GM12878 (cell line): Measurements from ENCODE around the gene GRIK2. TPM values are rescaled to one million over a fixed set of nuclear protein-coding genes. Genes with fewer than 3 reads are reported as not detected.

ENCODE experiments used
- ATAC-seq: fragments of 200-7000 bp; cut with Tn5 transposase; 3 replicates; pipeline ENCODE4 v1.9.1; 2020; ENCODE audit warnings: mild to moderate bottlenecking, moderate library complexity
- BruUV-seq: library from RNA; stranded (reverse); fragments of 400-500 nt; replicated peaks from 2 replicates; lab custom pipeline; 2021; lab: Mats Ljungman, UMichigan
- CTCF ChIA-PET: fragments of 300-600 bp; sonication (Branson Sonifier 250); formaldehyde crosslinking; extraction: SDS; loops from one replicate; lab custom pipeline; 2021; ENCODE audit warnings: inconsistent platforms; lab: Yijun Ruan, JAX
- POLR2A ChIA-PET: fragments of 350-600 bp; formaldehyde crosslinking; extraction: SDS; loops from one replicate; lab custom pipeline; 2021; ENCODE audit warnings: inconsistent platforms; lab: Charles Lee
- RAD21 ChIA-PET: fragments of 300-600 bp; sonication (Branson Sonifier 250); formaldehyde crosslinking; loops from one replicate; lab custom pipeline; 2023; ENCODE audit warnings: antibody characterized with exemption; ENCODE audit not compliant: unreplicated experiment; lab: Charles Lee
- SMC1A ChIA-PET: fragments of 300-600 bp; sonication (Branson Sonifier 250); formaldehyde crosslinking; loops from one replicate; lab custom pipeline; 2023; ENCODE audit not compliant: unreplicated experiment, uncharacterized antibody; lab: Charles Lee
- DNase-seq: peaks from one replicate; pipeline ENCODE4 v3.0.0-alpha.2; 2011; ENCODE audit warnings: low read depth, low spot score
- FAIRE-seq: peaks from 3 replicates; lab custom pipeline; 2011; peaks lifted over from hg19 to GRCh38; lab: Jason Lieb, UNC
- H2AFZ ChIP-seq: 2 replicates; pipeline ENCODE4 v1.6.0; 2011; ENCODE audit warnings: low read depth, low read length, control low read depth; ENCODE audit not compliant: control insufficient read depth
- H3K27ac ChIP-seq: 2 replicates; pipeline ENCODE4 v1.5.1; 2011; ENCODE audit warnings: control low read depth; ENCODE audit not compliant: control insufficient read depth, insufficient read depth
- H3K27me3 ChIP-seq, 2 experiments: replicated peaks in 1 of 2; 2 replicates each; pipeline versions ENCODE4 v1.6.0 to v1.6.1; 2011; ENCODE audit warnings: low read length in 1 of 2; ENCODE audit not compliant: control insufficient read depth in 2 of 2, insufficient read depth in 2 of 2
- H3K36me3 ChIP-seq, 2 experiments: 2 replicates each; pipeline ENCODE4 v1.5.1; 2011; ENCODE audit warnings: low read length in 1 of 2; ENCODE audit not compliant: control insufficient read depth in 2 of 2, insufficient read depth in 2 of 2
- H3K4me1 ChIP-seq: 2 replicates; pipeline ENCODE4 v1.6.1; 2011; ENCODE audit warnings: mild to moderate bottlenecking, low read length, moderate library complexity, mixed read lengths; ENCODE audit not compliant: control insufficient read depth, insufficient read depth
- H3K4me2 ChIP-seq: 2 replicates; pipeline ENCODE4 v1.6.0; 2011; ENCODE audit warnings: control low read depth; ENCODE audit not compliant: control insufficient read depth, insufficient read depth
- H3K4me3 ChIP-seq: fragments of 200-600 bp; sonication (generic); 2 replicates; pipeline ENCODE4 v1.5.1; 2016
- H3K79me2 ChIP-seq: 2 replicates; pipeline ENCODE4 v1.6.0; 2011; ENCODE audit warnings: low read length; ENCODE audit not compliant: control insufficient read depth, insufficient read depth
- H3K9ac ChIP-seq: 2 replicates; pipeline ENCODE4 v1.8.0; 2011; ENCODE audit warnings: low read length, control low read depth, mixed read lengths; ENCODE audit not compliant: control insufficient read depth, insufficient read depth
- H3K9me3 ChIP-seq: replicated peaks from 3 replicates; pipeline ENCODE4 v1.5.1; 2011; ENCODE audit warnings: mild to moderate bottlenecking, low read length; ENCODE audit not compliant: control insufficient read depth, insufficient read depth
- H4K20me1 ChIP-seq: 2 replicates; pipeline ENCODE4 v1.6.0; 2011; ENCODE audit not compliant: control insufficient read depth, insufficient read depth
- ATF7 ChIP-seq: fragments of 450-650 bp; IDR thresholded peaks from 2 replicates; pipeline ENCODE4 v1.6.1; 2016; ENCODE audit warnings: low read depth, mild to moderate bottlenecking
- FOS ChIP-seq: IDR thresholded peaks from 3 replicates; pipeline ENCODE4 v1.6.1; 2011; ENCODE audit warnings: borderline replicate concordance; ENCODE audit not compliant: insufficient read length; ENCODE audit errors: extremely low read depth
- FOXM1 ChIP-seq: IDR thresholded peaks from 2 replicates; pipeline ENCODE4 v1.6.1; 2012; ENCODE audit warnings: low read depth, mild to moderate bottlenecking, inconsistent platforms, low read length, moderate library complexity
- MTA2 ChIP-seq: fragments of 450-650 bp; IDR thresholded peaks from 2 replicates; pipeline ENCODE4 v1.6.1; 2016; ENCODE audit warnings: low read depth, mild to moderate bottlenecking, moderate library complexity
- NFIC ChIP-seq: IDR thresholded peaks from 2 replicates; pipeline ENCODE4 v1.6.1; 2012; ENCODE audit warnings: low read depth, mild to moderate bottlenecking, inconsistent platforms, low read length, moderate library complexity
- PML ChIP-seq: IDR thresholded peaks from 2 replicates; pipeline ENCODE4 v1.6.1; 2012; ENCODE audit warnings: low read length, inconsistent platforms
- TARDBP ChIP-seq: IDR thresholded peaks from 2 replicates; pipeline ENCODE4 v1.6.1; 2016; ENCODE audit warnings: borderline replicate concordance
- ZBTB11 ChIP-seq: fragments of 450-650 bp; formaldehyde crosslinking; IDR thresholded peaks from 2 replicates; pipeline ENCODE4 v1.5.0; 2022; ENCODE audit warnings: mild to moderate bottlenecking, missing genetic modification characterization
- WGBS: methylation state at CpG from one replicate; pipeline ENCODE4 v1.1.6; 2016; ENCODE audit warnings: low lambda C conversion rate; ENCODE audit not compliant: insufficient replicate concordance, insufficient coverage; ENCODE audit errors: missing lambda C conversion rate; 5-methylcytosine and 5-hydroxymethylcytosine counted together
- in situ Hi-C: fragments of 300-500 bp; cut with MboI; formaldehyde crosslinking; loops from 9 replicates; pipeline ENCODE4 v1.14.3; 2018; ENCODE audit warnings: mixed read lengths
- intact Hi-C: fragments of 100-400 bp; cut with micrococcal nuclease; formaldehyde crosslinking; loops from one replicate; pipeline ENCODE4 v1.14.2; 2022; ENCODE audit not compliant: unreplicated experiment
- polyA plus RNA-seq, 11 experiments: library from polyadenylated mRNA; depleted of rRNA in 4 of 11; unstranded in 6 of 11; stranded (reverse) in 5 of 11; fragments of >200 nt; fragmentation: Nextera tagmentation in 4 of 11; fragmentation: Illumina TruSeq in 1 of 11; extraction: Ambion mirVana in 4 of 11; extraction: Trizol in 1 of 11; gene quantifications; 1 replicate in 1 of 11; 2 replicates in 10 of 11; pipeline versions ENCODE4 v1.2.1 to v1.2.3, GENCODE V29; 2011 to 2016; ENCODE audit warnings: inconsistent platforms in 2 of 11, missing spikeins in 2 of 11, low read depth in 1 of 11
- total RNA-seq, 4 experiments: library from RNA; depleted of rRNA in 3 of 4; stranded (reverse); fragments of >200 nt in 3 of 4; fragmentation: Illumina TruSeq in 1 of 4; extraction: Trizol in 1 of 4; gene quantifications; 2 replicates each; pipeline versions ENCODE4 v1.2.1 to v1.2.3, GENCODE V29; 2013 to 2021
- TF ChIP-seq, protein P1 (sequence below): IDR thresholded peaks from 2 replicates; pipeline ENCODE4 v1.6.1; 2012; ENCODE audit warnings: mild to moderate bottlenecking, low read depth, low read length

Gene GRIK2
- total and polyA plus RNA-seq, 10 of the 15 experiments (the other 5 are each of a cell fraction or from before 2014, with no cell fraction given), result not detected

DNA sequence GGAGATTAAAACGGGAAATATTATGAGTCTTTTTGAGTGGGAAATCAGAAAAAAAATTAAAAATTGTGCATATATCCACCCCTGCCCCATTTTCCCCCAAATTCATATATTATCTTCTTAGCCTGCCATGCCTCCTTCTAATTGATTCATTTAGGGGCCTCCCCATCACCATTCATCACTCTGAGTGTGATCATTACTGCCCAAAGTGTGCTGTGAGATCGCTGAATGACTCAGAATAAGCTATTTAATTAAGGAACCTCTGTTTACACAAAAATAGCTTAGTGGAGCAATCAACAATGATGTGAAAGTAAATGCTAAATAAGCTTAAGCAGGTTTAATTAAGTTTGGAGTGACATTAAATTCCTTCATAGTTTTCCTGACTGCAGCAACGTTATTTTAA lies 645.5 kb downstream of the GRIK2 start:
- RAD21 ChIA-PET, result no interaction called here
- Histone ChIP-seq H3K4me1 (no peaks in the 10 kb centered on the region), H2AFZ (no peak overlapping the region), H3K36me3 (no peaks in the 10 kb centered on the region), H3K79me2 (no peaks in the 10 kb centered on the region), H3K27me3 (no peaks in the 10 kb centered on the region), H3K4me2 (no peak overlapping the region), H3K4me3 (no peak overlapping the region), H3K27ac (no peak overlapping the region), H4K20me1 (no peaks in the 10 kb centered on the region), H3K9me3 (no peaks in the 10 kb centered on the region), H3K9ac (no peak overlapping the region)
- intact Hi-C loops, result no loop called here
- TF ChIP-seq ATF7 (no peak), MTA2 (peak; percentile 52; the same call in 1 of the 2 replicates)
- in situ Hi-C loops, result no loop called here
- WGBS, result 1% methylated on average over 3 of the region's 3 CpGs
- POLR2A ChIA-PET, result no interaction called here
- no peak for FAIRE-seq
- CTCF ChIA-PET, result interaction anchor here (0.6 to 1.9 kb wide), 3 partner anchors 10 to 65 kb away, joined by 3 to 5 read pairs (median 3); no protein-coding TSS in a partner anchor
- no peak for DNase-seq
- SMC1A ChIA-PET, result no interaction called here
- no peak for ATAC-seq
- BruUV-seq, result no TSS peak

- ChIA-PET SMC1A (no interaction called here), POLR2A (no interaction called here), RAD21 (no interaction called here), CTCF (interaction anchor here (0.7 to 1.9 kb wide), 2 partner anchors 9 to 19 kb away, joined by 3 to 5 read pairs; no protein-coding TSS in a partner anchor)
- TF ChIP-seq, protein P1, sequence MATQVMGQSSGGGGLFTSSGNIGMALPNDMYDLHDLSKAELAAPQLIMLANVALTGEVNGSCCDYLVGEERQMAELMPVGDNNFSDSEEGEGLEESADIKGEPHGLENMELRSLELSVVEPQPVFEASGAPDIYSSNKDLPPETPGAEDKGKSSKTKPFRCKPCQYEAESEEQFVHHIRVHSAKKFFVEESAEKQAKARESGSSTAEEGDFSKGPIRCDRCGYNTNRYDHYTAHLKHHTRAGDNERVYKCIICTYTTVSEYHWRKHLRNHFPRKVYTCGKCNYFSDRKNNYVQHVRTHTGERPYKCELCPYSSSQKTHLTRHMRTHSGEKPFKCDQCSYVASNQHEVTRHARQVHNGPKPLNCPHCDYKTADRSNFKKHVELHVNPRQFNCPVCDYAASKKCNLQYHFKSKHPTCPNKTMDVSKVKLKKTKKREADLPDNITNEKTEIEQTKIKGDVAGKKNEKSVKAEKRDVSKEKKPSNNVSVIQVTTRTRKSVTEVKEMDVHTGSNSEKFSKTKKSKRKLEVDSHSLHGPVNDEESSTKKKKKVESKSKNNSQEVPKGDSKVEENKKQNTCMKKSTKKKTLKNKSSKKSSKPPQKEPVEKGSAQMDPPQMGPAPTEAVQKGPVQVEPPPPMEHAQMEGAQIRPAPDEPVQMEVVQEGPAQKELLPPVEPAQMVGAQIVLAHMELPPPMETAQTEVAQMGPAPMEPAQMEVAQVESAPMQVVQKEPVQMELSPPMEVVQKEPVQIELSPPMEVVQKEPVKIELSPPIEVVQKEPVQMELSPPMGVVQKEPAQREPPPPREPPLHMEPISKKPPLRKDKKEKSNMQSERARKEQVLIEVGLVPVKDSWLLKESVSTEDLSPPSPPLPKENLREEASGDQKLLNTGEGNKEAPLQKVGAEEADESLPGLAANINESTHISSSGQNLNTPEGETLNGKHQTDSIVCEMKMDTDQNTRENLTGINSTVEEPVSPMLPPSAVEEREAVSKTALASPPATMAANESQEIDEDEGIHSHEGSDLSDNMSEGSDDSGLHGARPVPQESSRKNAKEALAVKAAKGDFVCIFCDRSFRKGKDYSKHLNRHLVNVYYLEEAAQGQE, result no peak
- TF ChIP-seq NFIC (no peak), TARDBP (no peak), FOS (no peak), FOXM1 (no peak), PML (no peak), ZBTB11 (CRISPR knock-in tag) (no peak)
- H3K4me2 ChIP-seq, result no peak overlapping the region
- H3K27me3 ChIP-seq, result no peaks in the 10 kb centered on the region
- intact Hi-C loops (no loop called here), in situ Hi-C loops (no loop called here)
- DNase-seq (no peak), ATAC-seq (no peak), FAIRE-seq (no peak)
- no peaks in the 10 kb centered on the region for H3K9me3 ChIP-seq
- H3K9ac ChIP-seq, result no peak overlapping the region
- H3K27ac ChIP-seq, result no peak overlapping the region
- no peaks in the 10 kb centered on the region for H4K20me1 ChIP-seq
- H3K4me3 ChIP-seq, result no peak overlapping the region
- WGBS, result 11% methylated on average over 3 of the region's 3 CpGs
- H3K79me2 ChIP-seq, result no peaks in the 10 kb centered on the region
- BruUV-seq, result no TSS peak
- H2AFZ ChIP-seq, result no peak overlapping the region
- H3K36me3 ChIP-seq, result no peaks in the 10 kb centered on the region
- no peaks in the 10 kb centered on the region for H3K4me1 ChIP-seq
Measured at GRCh38 chr6:102039441-102039840, 645.9 kb downstream of the GRIK2 start.
